ENCODE data around the gene NXN.

- TF ChIP-seq YY1 (IDR thresholded peaks at IDR 0.05; ENCODE audit: insufficient read depth, insufficient read length): no peak
- TF ChIP-seq ZNF274 (IDR thresholded peaks at IDR 0.05; ENCODE audit: low read depth, low read length): no peak
- no peak for TF ChIP-seq SUZ12 (IDR thresholded peaks at IDR 0.05; ENCODE audit: extremely low read depth, insufficient read depth, insufficient read length)
These were observed 31.6 kb upstream of the NXN start for GRCh38 chr17:1011138-1011537.

All from NT2/D1 (cell line).